CD8-positive, alpha-beta memory T cell (primary cell): ENCODE data around the gene BTBD1. TPM values are rescaled to one million over a fixed set of nuclear protein-coding genes. Genes with fewer than 3 reads are reported as not detected.

Experiments
- CTCF ChIA-PET: fragments of 350-600 bp; sonication (Branson Sonifier 250); formaldehyde crosslinking; loops from one replicate; lab custom pipeline; 2021; ENCODE audit warnings: antibody characterized with exemption; lab: Charles Lee
- POLR2A ChIA-PET: fragments of 350-600 bp; sonication (Branson Sonifier 250); formaldehyde crosslinking; loops from one replicate; lab custom pipeline; 2021; ENCODE audit warnings: antibody characterized with exemption; lab: Charles Lee
- DNase-seq, 5 donors: peaks; one replicate each; pipeline versions ENCODE4 v3.0.0 to v3.0.0-alpha.2; 2020 to 2022; ENCODE audit warnings: mixed read lengths in 1 of 5
- H3K27ac ChIP-seq: one replicate; pipeline ENCODE4 v1.7.0; 2013; ENCODE audit warnings: low read depth, mild to moderate bottlenecking, low read length, moderate library complexity
- H3K27me3 ChIP-seq: 2 replicates; pipeline ENCODE4 v1.7.0; 2013; ENCODE audit warnings: low read length, mild to moderate bottlenecking; ENCODE audit not compliant: insufficient read depth, poor library complexity, severe bottlenecking
- H3K36me3 ChIP-seq: 2 replicates; pipeline ENCODE4 v1.7.0; 2013; ENCODE audit warnings: mild to moderate bottlenecking, low read length, moderate library complexity; ENCODE audit not compliant: insufficient read depth
- H3K4me1 ChIP-seq: 2 replicates; pipeline ENCODE4 v1.7.0; 2013; ENCODE audit warnings: mild to moderate bottlenecking, low read length, moderate library complexity; ENCODE audit not compliant: insufficient read depth
- H3K4me3 ChIP-seq: 2 replicates; pipeline ENCODE4 v1.7.0; 2013; ENCODE audit warnings: mild to moderate bottlenecking, low read length
- H3K9me3 ChIP-seq: 2 replicates; pipeline ENCODE4 v1.7.0; 2013; ENCODE audit warnings: mild to moderate bottlenecking, low read length
- H3K27ac Mint-ChIP-seq, 8 donors: one replicate each; pipeline ENCODE4 v1.8.0; 2020 to 2021; ENCODE audit warnings: mixed read lengths in 8 of 8, mild to moderate bottlenecking in 6 of 8, inconsistent platforms in 3 of 8, moderate library complexity in 3 of 8
- H3K27me3 Mint-ChIP-seq, 2 donors: one replicate each; pipeline ENCODE4 v1.8.0; 2020 to 2021; ENCODE audit warnings: mixed read lengths in 2 of 2, mild to moderate bottlenecking in 1 of 2, moderate library complexity in 1 of 2
- H3K36me3 Mint-ChIP-seq, 3 donors: one replicate each; pipeline ENCODE4 v1.8.0; 2020 to 2021; ENCODE audit warnings: mixed read lengths in 3 of 3, inconsistent platforms in 1 of 3, mild to moderate bottlenecking in 1 of 3
- H3K4me1 Mint-ChIP-seq, 3 donors: one replicate each; pipeline ENCODE4 v1.8.0; 2020 to 2021; ENCODE audit warnings: mixed read lengths in 3 of 3, inconsistent platforms in 1 of 3, mild to moderate bottlenecking in 1 of 3
- H3K4me3 Mint-ChIP-seq, 7 donors: one replicate each; pipeline ENCODE4 v1.8.0; 2020 to 2021; ENCODE audit warnings: mixed read lengths in 7 of 7, mild to moderate bottlenecking in 6 of 7, moderate library complexity in 4 of 7, inconsistent platforms in 2 of 7
- H3K9me3 Mint-ChIP-seq, 5 donors: one replicate each; pipeline ENCODE4 v1.8.0; 2020 to 2022; ENCODE audit warnings: mixed read lengths in 5 of 5, mild to moderate bottlenecking in 3 of 5, moderate library complexity in 2 of 5, inconsistent platforms in 1 of 5
- polyA plus RNA-seq: library from polyadenylated mRNA; unstranded; fragments of 300-500 nt; fragmentation: Illumina TruSeq; gene quantifications from one replicate; pipeline ENCODE4 v1.2.3, GENCODE V29; 2021
- total RNA-seq, 2 experiments: library from RNA; stranded (reverse); gene quantifications; one replicate each; pipeline ENCODE4 v1.2.3, GENCODE V29; 2021

The BTBD1 gene
- total and polyA plus RNA-seq, 3 experiments from 2014 or later = 47.4 to 57.7 (median 55.5) TPM

- H3K27ac ChIP-seq = no peak overlapping the region
- ChIA-PET CTCF (no interaction called here), POLR2A (no interaction called here)
- Mint-ChIP-seq H3K27ac (no peak overlapping the region), H3K4me3 (peak overlapping the region in 1 of 7 donors; percentile 1), H3K27me3 (peaks cover 40 to 42% of the 10 kb centered on the region in 2 donors), H3K9me3 (no peaks in the 10 kb centered on the region), H3K36me3 (no peaks in the 10 kb centered on the region), H3K4me1 (peaks cover 12 to 15% (median 13%) of the 10 kb centered on the region in 3 donors)
- H3K4me3 ChIP-seq = no peak overlapping the region
- H3K27me3 ChIP-seq = peaks cover 5% of the 10 kb centered on the region
- no peaks in the 10 kb centered on the region for H3K9me3 ChIP-seq
- H3K4me1 ChIP-seq = peaks cover 7% of the 10 kb centered on the region
- DNase-seq = no peak
- H3K36me3 ChIP-seq = no peaks in the 10 kb centered on the region
Observed at GRCh38 chr15:83111149-83111548, 44.1 kb upstream of the BTBD1 start.

GRCh38 chr15:83110381-83110780, 43.3 kb upstream of the BTBD1 start:
- Mint-ChIP-seq H3K4me1 (peaks cover 13 to 17% (median 13%) of the 10 kb centered on the region in 3 donors), H3K27me3 (peaks cover 45 to 46% of the 10 kb centered on the region in 2 donors), H3K9me3 (no peaks in the 10 kb centered on the region), H3K27ac (no peak overlapping the region), H3K36me3 (no peaks in the 10 kb centered on the region), H3K4me3 (peak overlapping the region in 1 of 7 donors; percentile 33)
- POLR2A ChIA-PET = no interaction called here
- H3K36me3 ChIP-seq = no peaks in the 10 kb centered on the region
- CTCF ChIA-PET = no interaction called here
- H3K27ac ChIP-seq = no peak overlapping the region
- peaks cover 7% of the 10 kb centered on the region for H3K4me1 ChIP-seq
- no peaks in the 10 kb centered on the region for H3K9me3 ChIP-seq
- no peak overlapping the region for H3K4me3 ChIP-seq
- peaks cover 5% of the 10 kb centered on the region for H3K27me3 ChIP-seq
- no peak for DNase-seq

- ChIA-PET POLR2A (no interaction called here), CTCF (no interaction called here)
- Histone ChIP-seq H3K27me3 (peaks cover 5% of the 10 kb centered on the region), H3K9me3 (no peaks in the 10 kb centered on the region), H3K4me1 (peaks cover 7% of the 10 kb centered on the region), H3K4me3 (no peak overlapping the region), H3K36me3 (no peaks in the 10 kb centered on the region), H3K27ac (no peak overlapping the region)
- Mint-ChIP-seq H3K4me1 (peaks cover 13 to 17% (median 14%) of the 10 kb centered on the region in 3 donors), H3K36me3 (no peaks in the 10 kb centered on the region), H3K4me3 (peak overlapping the region in 2 of 7 donors; percentile 24 to 48), H3K9me3 (no peaks in the 10 kb centered on the region), H3K27me3 (peaks cover 49 to 52% of the 10 kb centered on the region in 2 donors), H3K27ac (peak overlapping the region in 1 of 8 donors; percentile 24)
- DNase-seq = no peak
Observed at GRCh38 chr15:83109532-83109931, 42.5 kb upstream of the BTBD1 start.

GRCh38 chr15:83108266-83109219, 41.5 kb upstream of the BTBD1 start:
- Histone ChIP-seq H3K9me3 (no peaks in the 10 kb centered on the region), H3K27ac (peak overlapping the region; percentile 38), H3K36me3 (no peaks in the 10 kb centered on the region), H3K4me3 (peak overlapping the region; percentile 37), H3K4me1 (peaks cover 7% of the 10 kb centered on the region), H3K27me3 (peaks cover 5% of the 10 kb centered on the region)
- H3K4me3 Mint-ChIP-seq = peak overlapping the region; percentile 6 to 71 (median 64)
- peaks cover 0 to 3% (median 0%) of the 10 kb centered on the region in 5 donors for H3K9me3 Mint-ChIP-seq
- CTCF ChIA-PET = no interaction called here
- no peak overlapping the region for H3K27ac Mint-ChIP-seq
- POLR2A ChIA-PET = no interaction called here
- H3K36me3 Mint-ChIP-seq = peaks cover 0 to 6% (median 0%) of the 10 kb centered on the region in 3 donors
- no peak for DNase-seq
- H3K4me1 Mint-ChIP-seq = peaks cover 13 to 17% (median 14%) of the 10 kb centered on the region in 3 donors
- H3K27me3 Mint-ChIP-seq = peaks cover 55 to 62% of the 10 kb centered on the region in 2 donors

GRCh38 chr15:83107841-83108181, 40.8 kb upstream of the BTBD1 start:
- POLR2A ChIA-PET = no interaction called here
- Histone ChIP-seq H3K27me3 (peaks cover 5% of the 10 kb centered on the region), H3K4me3 (peak overlapping the region; percentile 37), H3K4me1 (peaks cover 7% of the 10 kb centered on the region), H3K36me3 (no peaks in the 10 kb centered on the region), H3K9me3 (no peaks in the 10 kb centered on the region), H3K27ac (no peak overlapping the region)
- DNase-seq = no peak
- peaks cover 54 to 63% of the 10 kb centered on the region in 2 donors for H3K27me3 Mint-ChIP-seq
- CTCF ChIA-PET = no interaction called here
- peaks cover 13 to 17% (median 14%) of the 10 kb centered on the region in 3 donors for H3K4me1 Mint-ChIP-seq
- H3K27ac Mint-ChIP-seq = no peak overlapping the region
- peaks cover 0 to 6% (median 0%) of the 10 kb centered on the region in 3 donors for H3K36me3 Mint-ChIP-seq
- peak overlapping the region in 5 of 7 donors; percentile 57 to 71 (median 66) for H3K4me3 Mint-ChIP-seq
- H3K9me3 Mint-ChIP-seq = peaks cover 0 to 3% (median 0%) of the 10 kb centered on the region in 5 donors

- H3K9me3 ChIP-seq = no peaks in the 10 kb centered on the region
- H3K27ac Mint-ChIP-seq = no peak within 1 kb of the TSS
- CTCF ChIA-PET = interaction anchor here (0.7 kb wide), 1 partner anchor 26 kb away, joined by 3 read pairs; no protein-coding TSS in a partner anchor
- H3K4me3 ChIP-seq = peak within 1 kb of the TSS; percentile 37
- POLR2A ChIA-PET = no interaction called here
- no peak within 1 kb of the TSS for H3K27ac ChIP-seq
- DNase-seq = peak in 1 of 5 donors; percentile 5
- H3K36me3 Mint-ChIP-seq = peaks cover 0 to 6% (median 0%) of the 10 kb centered on the region in 3 donors
- H3K27me3 Mint-ChIP-seq = peaks cover 54 to 69% of the 10 kb centered on the region in 2 donors
- H3K4me1 Mint-ChIP-seq = peaks cover 13 to 17% (median 14%) of the 10 kb centered on the region in 3 donors
- peak within 1 kb of the TSS; percentile 43 to 76 (median 66) for H3K4me3 Mint-ChIP-seq
- H3K27me3 ChIP-seq = peaks cover 5% of the 10 kb centered on the region
- no peaks in the 10 kb centered on the region for H3K36me3 ChIP-seq
- peaks cover 0 to 3% (median 0%) of the 10 kb centered on the region in 5 donors for H3K9me3 Mint-ChIP-seq
- H3K4me1 ChIP-seq = peaks cover 7% of the 10 kb centered on the region
Observed at GRCh38 chr15:83106994-83107840, 40.2 kb upstream of the BTBD1 start, which contains the start of gene TM6SF1. Gene TM6SF1, plus strand, starts transcription at chr15:83107645. Its CDS starts 36 bp downstream, at chr15:83107681.

GRCh38 chr15:83105440-83105839, 38.4 kb upstream of the BTBD1 start:
- no peak overlapping the region for H3K27ac ChIP-seq
- H3K27me3 ChIP-seq = peaks cover 5% of the 10 kb centered on the region
- peaks cover 0 to 6% (median 0%) of the 10 kb centered on the region in 3 donors for H3K36me3 Mint-ChIP-seq
- H3K27me3 Mint-ChIP-seq = peaks cover 49 to 75% of the 10 kb centered on the region in 2 donors
- H3K27ac Mint-ChIP-seq = peak overlapping the region in 2 of 8 donors; percentile 35 to 71
- CTCF ChIA-PET = no interaction called here
- peaks cover 13 to 17% (median 14%) of the 10 kb centered on the region in 3 donors for H3K4me1 Mint-ChIP-seq
- POLR2A ChIA-PET = no interaction called here
- no peak overlapping the region for H3K4me3 ChIP-seq
- no peak for DNase-seq
- no peaks in the 10 kb centered on the region for H3K36me3 ChIP-seq
- peaks cover 7% of the 10 kb centered on the region for H3K4me1 ChIP-seq
- peaks cover 0 to 3% (median 0%) of the 10 kb centered on the region in 5 donors for H3K9me3 Mint-ChIP-seq
- peak overlapping the region in 1 of 7 donors; percentile 72 for H3K4me3 Mint-ChIP-seq
- no peaks in the 10 kb centered on the region for H3K9me3 ChIP-seq
